Fibroblast of skin of scalp (primary cell): ENCODE results near the gene ASIC3.
A peak's percentile ranks its signal among the peaks of the same experiment; 100 is the strongest.
"Not testable (repeated sequence)": the region's sequence is repeated elsewhere in the genome, so short reads cannot be mapped to it uniquely, and the experiment has no call there.

Source experiments
- DNase-seq: peaks from one replicate; pipeline ENCODE4 v3.0.0-alpha.2; 2013

Gene ASIC3

DNA sequence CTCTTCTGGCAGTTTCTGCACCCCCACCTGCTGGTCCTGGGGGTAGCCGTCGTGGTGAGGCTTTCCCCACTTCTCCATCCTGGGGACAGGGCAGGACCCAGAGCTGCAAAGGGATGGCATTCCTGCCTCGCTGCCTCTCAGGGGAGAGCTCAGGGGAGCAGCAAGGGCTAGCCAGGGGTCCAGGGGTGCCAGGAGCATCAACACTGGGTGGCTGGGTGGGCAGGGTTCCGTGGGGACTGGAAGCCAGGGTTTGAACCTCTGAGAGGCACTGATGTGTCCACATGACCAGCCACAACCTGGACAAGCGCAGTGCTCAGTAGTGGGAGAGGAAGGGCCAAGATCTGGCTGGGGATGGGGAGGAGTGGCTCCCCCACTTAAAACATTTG is 14.5 kb upstream of the ASIC3 start:
- no peak for DNase-seq

DNA sequence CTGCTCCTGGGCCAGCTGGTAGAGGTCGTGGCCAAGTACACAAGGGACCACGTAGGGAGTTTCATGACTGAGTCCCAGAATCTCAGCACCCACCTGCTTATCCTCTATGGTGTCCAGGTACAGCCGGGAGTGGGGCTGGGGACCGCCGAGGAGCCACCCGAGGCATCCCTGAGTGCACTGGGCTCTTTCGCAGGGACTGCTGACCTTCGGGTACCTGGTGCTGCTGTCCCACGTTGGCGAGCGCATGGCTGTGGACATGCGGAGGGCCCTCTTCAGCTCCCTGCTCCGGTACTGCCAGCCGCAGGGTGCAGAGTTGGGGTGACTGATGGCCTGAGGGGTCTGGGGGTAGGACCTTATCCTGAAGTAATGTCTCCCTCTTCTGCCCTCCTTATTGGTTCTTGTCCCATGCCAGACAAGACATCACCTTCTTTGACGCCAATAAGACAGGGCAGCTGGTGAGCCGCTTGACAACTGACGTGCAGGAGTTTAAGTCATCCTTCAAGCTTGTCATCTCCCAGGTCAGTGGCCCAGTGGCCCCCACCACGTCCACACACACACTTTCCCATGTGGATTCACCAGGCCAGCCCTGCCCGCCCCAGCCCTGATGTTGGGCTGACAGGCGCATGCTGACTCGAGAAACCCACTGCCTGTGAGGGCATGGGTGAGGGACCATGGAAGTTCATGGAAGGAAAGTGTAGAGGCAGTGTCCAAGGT is 13.9 kb upstream of the ASIC3 start:
- DNase-seq, result no peak

DNA sequence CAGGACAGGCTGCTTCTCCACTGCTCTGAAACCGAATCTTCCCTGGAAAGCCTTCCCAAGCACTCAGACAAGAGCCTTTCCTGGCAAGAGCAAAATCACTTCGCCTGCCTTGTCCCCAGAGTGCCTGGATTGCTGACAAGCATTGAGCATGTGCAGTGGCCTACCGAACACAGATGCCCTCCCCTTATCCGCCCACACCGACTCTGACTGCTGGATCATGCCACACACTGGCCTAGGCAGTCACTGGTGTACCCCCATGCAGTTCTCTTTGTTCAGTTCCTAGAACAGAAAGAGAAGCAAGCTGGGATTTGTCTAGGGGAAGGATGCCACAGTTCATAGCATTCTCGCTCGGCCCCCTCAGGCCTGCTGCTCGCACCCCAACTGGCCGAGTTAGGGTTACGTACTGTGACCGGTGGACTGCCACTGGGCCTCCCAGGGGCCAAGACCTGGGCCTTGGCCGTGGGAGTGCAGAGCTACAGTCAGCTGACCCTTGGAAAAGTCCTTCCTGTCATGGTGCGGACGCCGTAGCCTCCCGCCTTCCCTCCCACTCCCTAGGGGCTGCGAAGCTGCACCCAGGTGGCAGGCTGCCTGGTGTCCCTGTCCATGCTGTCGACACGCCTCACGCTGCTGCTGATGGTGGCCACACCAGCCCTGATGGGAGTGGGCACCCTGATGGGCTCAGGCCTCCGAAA is 13.2 kb upstream of the ASIC3 start:
- no peak for DNase-seq

DNA sequence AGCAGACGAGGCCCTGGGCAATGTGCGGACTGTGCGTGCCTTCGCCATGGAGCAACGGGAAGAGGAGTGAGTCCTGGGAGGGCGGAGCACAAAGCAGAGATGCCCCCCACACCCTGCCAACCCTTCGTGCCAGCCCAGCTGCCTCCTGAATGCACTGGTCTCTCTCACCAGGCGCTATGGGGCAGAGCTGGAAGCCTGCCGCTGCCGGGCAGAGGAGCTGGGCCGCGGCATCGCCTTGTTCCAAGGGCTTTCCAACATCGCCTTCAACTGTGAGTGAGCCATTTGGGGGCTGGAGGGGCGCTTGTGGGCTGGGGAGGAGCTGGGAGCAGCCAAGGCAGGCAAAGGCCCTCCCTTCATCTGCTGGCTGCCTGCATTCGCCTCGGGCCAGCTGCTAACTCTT is 12.4 kb upstream of the ASIC3 start:
- DNase-seq, result no peak

DNA sequence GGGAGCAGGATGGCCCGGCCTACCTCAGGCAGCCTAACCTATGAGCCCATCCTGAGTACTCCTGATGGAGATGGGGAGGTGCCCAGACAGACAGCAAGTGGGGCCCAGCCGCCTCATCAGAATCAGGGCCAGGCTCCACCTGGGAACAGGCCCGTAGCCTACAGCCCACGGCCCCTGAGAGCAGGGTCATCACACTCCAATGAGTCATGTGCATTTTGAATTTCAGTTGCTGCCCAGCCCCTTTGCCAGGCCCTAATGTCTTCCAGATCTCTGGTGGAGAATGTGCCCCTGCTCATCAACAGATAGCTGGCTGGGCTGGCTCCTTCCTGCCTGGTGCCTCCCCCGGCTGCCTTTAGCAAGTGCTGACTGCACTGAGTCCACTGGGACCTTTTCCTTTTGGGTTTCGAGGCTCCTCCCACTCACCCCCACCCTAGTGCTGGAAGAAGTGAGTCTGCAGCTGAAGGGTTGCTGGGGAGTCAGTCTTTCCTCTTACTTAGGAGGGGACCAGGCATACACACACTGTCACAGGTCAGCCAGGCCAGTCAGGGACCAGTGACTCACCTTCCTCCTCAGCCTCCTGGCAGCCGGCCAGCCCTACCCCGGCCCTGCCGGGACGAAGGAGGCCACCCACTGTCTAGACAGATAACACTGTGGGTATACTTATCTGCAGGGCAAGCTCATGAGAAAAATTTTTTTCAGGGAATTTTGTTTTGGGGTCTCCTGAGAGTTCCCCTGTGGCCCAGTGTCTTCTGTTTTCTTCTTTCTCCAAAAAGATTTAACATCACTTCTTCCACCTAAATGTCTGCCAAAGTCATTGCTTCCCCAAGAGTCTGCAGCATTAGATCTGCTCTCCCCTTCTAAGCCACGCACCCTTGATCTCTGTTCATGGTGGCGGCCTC is 9.1 kb upstream of the ASIC3 start:
- peak; percentile 95 for DNase-seq

DNA sequence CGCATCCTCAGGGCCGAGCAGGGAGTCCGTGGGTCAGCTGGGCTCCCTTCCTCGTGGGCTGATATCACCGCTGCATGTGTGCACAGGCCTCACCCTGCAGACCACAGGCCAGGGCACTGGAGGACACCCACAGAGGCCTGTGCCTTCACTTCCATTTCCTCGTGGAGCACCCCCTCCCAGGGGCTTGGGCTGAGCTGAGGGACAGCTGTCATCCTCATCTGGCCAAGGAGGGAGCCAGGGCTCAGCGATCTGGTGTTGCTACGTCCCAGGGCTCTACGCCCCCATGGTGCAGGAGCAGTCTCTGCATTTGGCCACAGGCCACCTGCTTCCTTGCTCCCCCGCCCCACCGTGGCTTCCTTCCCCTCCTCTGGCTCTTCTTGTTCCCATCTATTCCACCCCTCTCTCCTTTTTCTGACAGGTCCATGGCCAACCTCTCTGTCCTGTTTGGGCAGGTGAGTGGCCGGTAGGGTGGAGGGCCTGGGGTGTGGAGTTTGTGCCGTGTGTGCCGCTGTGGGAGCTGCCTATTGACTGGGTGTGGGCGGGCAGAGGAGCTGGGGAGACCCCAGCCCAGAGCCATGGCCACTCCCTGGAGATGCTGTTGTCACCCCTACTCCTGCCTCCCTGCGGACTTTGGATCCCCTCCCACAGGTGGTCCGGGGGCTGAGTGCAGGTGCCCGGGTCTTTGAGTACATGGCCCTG is 8.3 kb upstream of the ASIC3 start:
- DNase-seq, result no peak

DNA sequence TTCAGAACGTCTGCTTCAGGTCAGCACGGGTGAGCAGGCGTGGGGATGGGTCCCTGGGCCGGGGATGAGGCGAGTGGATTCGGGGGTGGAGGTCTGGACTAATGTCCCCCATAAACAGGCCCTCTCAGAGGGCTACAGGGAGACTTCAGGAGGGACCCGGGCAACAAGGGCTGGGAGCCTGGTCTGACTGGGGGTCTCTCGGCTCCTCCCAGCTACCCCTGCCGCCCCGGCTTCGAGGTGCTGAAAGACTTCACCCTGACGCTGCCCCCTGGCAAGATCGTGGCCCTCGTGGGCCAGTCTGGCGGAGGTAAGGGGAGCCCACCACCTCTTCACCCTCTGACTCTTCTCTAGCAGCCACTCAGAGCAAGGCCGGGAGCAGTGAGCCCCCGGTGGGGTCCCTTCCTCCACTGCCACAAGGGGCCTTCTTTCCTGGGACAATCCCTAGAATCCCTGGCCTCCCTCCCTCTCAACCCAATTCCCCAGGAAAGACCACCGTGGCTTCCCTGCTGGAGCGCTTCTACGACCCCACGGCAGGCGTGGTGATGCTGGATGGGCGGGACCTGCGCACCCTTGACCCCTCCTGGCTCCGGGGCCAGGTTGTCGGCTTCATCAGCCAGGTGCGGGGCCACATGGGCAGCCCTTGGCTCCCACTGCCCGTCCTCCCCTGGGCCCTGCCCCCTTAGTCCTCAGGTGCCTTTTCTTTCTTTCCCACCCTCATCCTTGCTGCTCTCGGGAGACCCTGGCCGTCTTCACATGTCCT is 7.5 kb upstream of the ASIC3 start:
- no peak for DNase-seq

DNA sequence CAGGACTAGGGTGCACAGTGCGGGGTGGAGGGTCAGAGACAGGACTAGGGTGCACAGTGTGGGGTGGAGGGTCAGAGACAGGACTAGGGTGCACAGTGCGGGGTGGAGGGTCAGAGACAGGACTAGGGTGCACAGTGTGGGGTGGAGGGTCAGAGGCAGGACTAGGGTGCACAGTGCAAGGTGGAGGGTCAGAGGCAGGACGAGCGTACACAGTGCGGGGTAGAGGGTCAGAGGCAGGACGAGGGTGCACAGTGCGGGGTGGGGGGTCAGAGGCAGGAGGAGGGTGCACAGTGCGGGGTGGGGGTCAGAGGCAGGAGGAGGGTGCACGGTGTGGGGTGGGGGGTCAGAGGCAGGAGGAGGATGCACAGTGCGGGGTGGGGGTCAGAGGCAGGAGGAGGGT is 4.9 kb upstream of the ASIC3 start:
- not testable (repeated sequence) for DNase-seq

DNA sequence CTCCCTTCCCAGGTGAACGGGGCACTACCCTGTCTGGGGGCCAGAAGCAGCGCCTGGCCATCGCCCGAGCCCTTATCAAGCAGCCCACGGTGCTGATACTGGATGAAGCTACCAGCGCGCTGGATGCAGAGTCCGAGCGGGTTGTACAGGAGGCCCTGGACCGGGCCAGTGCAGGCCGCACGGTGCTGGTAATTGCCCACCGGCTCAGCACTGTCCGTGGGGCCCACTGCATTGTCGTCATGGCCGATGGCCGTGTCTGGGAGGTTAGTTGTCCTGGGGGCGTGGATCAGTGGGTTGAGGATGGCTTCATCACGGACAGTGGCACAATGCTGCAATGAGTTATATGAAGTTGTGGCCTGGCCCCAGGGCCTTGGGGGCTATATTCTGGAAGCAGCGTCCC is 4.4 kb upstream of the ASIC3 start:
- DNase-seq, result no peak

DNA sequence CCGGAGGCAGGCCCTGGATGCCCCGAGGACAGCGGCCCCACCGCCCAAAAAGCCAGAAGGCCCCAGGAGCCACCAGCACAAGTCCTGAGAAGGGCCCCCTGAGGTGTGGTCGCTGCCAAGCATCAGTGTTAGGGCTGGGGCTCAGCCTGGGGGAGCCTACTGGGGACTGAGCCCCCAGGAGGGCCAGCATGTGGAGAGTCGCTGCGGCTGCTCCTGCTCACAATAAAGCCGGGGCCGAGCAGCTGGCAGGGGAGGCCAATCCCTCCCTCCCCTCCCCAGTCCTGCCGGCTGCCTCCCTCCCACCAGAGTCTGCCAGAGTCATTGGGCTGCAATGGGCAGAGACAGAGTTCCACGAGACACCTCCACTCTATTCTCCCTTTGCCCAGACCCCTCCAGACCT is 3.1 kb upstream of the ASIC3 start:
- no peak for DNase-seq

DNA sequence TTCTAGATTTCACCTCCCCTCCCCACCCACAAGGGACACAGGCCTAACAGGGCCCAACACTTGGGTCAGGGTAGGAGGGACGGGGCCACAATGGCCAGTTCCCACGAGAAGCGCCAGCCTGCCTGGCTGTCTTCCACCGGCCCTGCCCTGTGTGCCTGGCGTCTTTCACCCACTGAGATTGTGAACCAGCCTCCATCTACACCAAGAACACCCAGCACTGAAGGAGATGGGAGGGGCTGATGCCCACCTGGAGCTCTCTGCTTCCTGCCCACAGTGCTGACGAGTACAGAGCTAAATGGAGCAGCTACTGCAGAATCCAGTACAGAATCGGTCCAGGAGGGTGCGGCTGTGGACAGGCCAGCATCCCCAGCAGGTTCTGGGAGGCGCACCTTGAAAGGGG is 2.4 kb upstream of the ASIC3 start:
- DNase-seq, result no peak

DNA sequence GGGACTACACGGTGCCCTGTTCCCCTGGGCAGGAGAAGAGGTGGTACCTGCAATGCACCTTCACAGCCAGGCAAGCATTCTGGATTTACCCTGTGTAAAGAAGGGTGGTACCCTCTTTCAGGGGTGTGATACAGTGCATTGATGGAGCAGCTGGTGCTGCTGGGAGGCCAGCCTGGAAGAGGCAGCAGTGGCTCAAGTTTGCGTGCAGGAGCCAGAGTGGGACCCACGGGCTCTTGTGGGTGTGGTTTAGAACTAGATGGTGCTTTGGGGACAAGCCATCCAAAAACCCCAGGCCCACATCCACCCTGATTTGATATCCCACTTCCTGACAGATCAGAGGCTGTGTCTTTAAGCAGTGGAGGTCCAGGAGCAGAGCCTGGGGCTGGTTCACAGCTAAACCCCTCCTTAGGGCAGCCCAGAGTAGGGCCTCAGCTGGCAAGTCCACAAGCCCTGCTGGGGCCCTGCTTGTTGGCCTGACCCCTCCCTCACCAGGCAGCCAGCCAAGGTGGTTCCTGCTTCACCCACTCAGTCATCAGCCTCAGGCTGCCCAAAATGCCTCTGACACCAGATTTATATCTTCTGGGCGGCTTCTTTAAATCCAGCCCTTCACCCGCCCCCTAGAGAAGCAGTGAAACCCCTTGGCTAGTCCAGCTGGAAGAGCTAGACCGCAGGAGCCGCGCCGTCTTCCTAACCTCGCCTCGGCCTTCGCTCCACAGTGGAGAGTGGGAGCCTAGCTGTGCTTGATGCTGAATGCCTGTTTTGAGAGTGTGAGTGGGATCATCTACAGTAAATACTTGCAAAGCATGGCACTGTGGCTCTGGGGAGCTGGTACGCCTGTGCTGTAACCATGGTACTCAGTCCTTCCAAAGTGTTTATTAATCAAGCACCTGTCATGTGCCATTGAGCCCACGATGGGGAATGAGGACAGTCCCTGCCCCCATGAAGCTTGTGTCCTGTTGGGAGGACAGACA is 1.4 kb upstream of the ASIC3 start:
- DNase-seq, result peak; percentile 61

DNA sequence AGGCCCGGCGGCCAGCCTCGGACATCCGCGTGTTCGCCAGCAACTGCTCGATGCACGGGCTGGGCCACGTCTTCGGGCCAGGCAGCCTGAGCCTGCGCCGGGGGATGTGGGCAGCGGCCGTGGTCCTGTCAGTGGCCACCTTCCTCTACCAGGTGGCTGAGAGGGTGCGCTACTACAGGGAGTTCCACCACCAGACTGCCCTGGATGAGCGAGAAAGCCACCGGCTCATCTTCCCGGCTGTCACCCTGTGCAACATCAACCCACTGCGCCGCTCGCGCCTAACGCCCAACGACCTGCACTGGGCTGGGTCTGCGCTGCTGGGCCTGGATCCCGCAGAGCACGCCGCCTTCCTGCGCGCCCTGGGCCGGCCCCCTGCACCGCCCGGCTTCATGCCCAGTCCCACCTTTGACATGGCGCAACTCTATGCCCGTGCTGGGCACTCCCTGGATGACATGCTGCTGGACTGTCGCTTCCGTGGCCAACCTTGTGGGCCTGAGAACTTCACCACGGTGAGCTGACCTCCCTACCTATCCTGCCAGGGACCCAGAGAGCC is 656 bp downstream of the ASIC3 start:
- no peak for DNase-seq

DNA sequence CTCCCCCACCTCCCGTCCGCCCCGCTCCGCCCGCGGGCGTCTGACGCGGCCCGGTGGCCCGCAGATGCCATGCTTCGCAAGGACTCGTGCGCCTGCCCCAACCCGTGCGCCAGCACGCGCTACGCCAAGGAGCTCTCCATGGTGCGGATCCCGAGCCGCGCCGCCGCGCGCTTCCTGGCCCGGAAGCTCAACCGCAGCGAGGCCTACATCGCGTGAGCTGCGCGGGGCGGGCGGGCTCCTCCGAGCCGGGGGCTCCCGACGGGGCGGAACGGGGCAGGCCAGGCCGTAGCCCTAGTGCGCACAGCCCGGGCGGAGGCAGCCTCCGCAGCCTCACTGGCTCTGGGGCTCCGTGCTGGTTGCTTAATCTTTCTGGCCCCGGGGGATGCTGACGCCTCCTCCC is 2.8 kb downstream of the ASIC3 start:
- DNase-seq, result peak; percentile 70

DNA sequence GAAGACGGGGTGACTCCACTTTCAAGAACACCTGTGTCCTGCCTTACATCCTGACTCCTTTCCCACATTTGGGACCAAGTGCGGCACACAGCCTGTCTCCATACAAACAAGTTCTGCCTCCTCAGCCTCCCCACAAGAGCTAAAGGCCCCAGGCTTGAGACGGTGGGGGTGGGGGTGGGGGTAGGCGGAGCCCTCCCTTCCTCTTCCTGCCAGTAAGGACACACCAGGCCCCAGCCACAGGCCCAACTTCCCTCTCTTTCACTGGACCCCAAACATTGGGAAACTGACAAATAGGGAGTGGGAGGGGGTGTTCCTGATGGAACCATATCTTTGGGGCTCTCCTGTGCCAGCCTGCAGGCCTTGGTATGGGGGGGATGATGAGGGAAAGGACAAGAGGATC is 4.8 kb downstream of the ASIC3 start:
- DNase-seq, result no peak

DNA sequence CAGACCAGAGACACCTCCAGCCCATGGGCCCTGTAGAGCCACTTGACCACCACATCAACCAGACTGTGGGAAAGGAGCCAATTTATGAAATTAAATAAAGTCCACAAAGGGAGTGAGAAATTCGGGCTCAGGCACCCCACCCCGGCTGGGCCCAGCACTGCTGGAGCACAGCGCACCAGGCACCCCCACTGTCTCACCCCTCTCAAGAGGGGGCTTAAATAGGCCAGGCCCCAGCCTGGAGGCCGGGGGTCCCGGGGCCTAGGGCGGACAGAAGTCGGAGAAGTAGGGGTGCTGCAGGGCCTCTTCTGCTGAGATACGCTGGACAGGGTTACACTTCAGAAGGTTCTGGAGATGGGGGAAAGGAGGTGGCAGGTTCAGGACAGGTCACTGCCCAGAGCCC is 5.4 kb downstream of the ASIC3 start:
- no peak for DNase-seq

DNA sequence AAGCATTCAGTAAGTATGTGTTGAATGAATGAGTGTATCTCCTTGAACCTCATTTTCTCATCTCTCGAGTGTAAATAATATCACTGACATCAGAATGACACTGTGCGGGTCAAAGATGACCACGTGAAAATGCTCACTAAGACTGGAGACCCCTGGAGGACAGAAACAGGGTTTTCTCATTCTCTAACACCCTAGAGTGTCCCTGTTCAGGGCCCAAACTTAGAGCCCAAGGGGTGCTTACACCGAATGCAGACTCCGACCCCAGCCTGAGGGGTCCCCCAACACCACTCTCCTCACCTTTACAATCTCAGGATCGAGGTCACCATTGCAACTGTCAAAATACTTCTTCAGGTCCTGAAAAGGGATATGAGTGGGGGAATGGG is 7.9 kb downstream of the ASIC3 start:
- no peak for DNase-seq

DNA sequence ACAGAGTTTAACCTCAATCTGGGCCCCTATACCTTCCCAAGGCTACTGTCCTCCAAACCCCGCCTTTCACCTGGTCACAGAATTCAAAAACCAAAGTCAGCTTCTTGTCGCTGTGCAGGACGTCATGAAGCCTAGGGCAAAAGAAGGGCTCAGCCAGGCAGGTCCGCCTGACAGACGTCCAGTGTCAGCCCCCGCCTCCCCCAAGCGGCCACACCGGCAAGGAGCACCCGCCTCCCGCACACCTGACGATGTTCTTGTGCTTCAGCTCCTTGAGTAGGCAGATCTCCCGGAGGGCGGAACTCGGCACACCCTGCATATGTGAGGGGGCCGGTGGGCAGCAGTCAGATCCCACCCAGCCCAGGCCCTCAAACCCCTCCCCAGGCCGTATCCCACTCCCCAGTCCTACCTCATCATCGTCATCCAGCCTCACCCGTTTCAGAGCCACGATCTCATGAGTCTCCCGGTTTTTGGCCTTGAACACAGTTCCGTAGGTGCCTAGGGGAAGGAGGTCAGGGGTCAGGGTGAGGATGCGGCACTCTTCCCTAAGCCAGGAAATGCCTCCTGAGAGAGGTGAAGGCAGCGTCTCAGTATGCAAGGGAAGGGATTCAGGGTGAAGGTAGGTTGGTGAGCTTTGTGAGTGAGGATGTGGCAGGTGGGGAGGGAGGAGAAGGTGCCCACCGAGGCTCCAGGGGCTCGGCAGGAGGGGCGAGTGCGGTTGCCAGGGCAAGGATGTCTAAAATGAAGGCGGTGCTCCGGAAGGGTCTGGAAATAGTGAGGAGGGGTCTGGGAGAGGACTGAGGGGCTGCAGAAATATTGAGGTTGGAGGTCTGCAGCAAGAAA is 8.6 kb downstream of the ASIC3 start:
- no peak for DNase-seq

DNA sequence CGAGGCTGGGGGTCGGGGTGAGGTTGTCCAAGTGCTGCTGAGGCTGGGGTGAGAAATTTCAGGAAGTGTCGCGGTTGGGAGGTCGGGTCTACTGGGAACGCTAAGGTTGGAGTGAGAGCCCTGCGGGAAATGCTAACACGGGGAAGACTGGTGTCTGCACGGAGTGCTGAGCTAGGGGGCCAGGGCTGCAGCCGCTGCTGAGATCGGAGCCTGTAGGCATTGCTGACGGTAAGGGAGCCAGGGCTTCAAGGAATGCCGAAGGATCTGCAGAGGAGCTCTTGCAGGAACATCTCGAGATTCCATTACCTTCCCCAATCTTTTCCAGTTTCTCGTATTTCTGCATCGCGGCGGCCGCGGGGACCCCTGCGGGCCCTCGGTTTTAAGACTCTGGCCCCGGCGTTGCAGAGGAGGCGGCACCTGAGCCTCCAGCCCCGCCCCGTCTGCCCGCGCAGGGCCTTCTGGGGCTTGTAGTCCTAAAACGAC is 9.2 kb downstream of the ASIC3 start, which contains the start of gene CDK5:
CDK5 (minus strand) TSS at position 392 of the 483 bp plus-strand sequence; CDS start at position 343, 49 bp downstream.
- no peak for DNase-seq
